Kidney epithelial cell (primary cell): Measurements from ENCODE around the gene TTPAL. TPM values are rescaled to one million over a fixed set of nuclear protein-coding genes. Genes with fewer than 3 reads are reported as not detected.

ENCODE experiments used
- DNase-seq: peaks from one replicate; pipeline ENCODE4 v3.0.0-alpha.2; 2010; ENCODE audit warnings: low read depth
- H3K27me3 ChIP-seq: 2 replicates; pipeline ENCODE4 v1.6.0; 2011; ENCODE audit warnings: low read length; ENCODE audit not compliant: control insufficient read depth, insufficient read depth
- H3K36me3 ChIP-seq: 2 replicates; pipeline ENCODE4 v1.5.1; 2011; ENCODE audit warnings: low read length; ENCODE audit not compliant: control insufficient read depth, insufficient read depth
- H3K4me3 ChIP-seq: 2 replicates; pipeline ENCODE4 v1.5.1; 2011; ENCODE audit warnings: low read depth, mild to moderate bottlenecking, control low read depth, low read length
- CTCF ChIP-seq: IDR thresholded peaks from 2 replicates; pipeline ENCODE4 v1.5.1; 2011; ENCODE audit warnings: mild to moderate bottlenecking, moderate library complexity, low read length, control low read depth, inconsistent platforms; ENCODE audit not compliant: insufficient read depth, poor library complexity, severe bottlenecking
- total RNA-seq: library from RNA; depleted of rRNA; stranded (reverse); fragments of >200 nt; gene quantifications from 2 replicates; pipeline ENCODE4 v1.2.3, GENCODE V29; 2015

TTPAL gene
- total RNA-seq, 1 donor from 2014 or later, result 15.4 TPM

GRCh38 chr20:44522841-44523240, 47.2 kb downstream of the TTPAL start:
- Histone ChIP-seq H3K27me3 (no peaks in the 10 kb centered on the region), H3K4me3 (no peak overlapping the region), H3K36me3 (no peaks in the 10 kb centered on the region)
- no peak for TF ChIP-seq CTCF
- DNase-seq, result no peak

- no peak for DNase-seq
- Histone ChIP-seq H3K27me3 (no peaks in the 10 kb centered on the region), H3K4me3 (no peak overlapping the region), H3K36me3 (no peaks in the 10 kb centered on the region)
- TF ChIP-seq CTCF, result no peak
Measured at GRCh38 chr20:44523746-44524145, 48.1 kb downstream of the TTPAL start.

- no peak for DNase-seq
Measured at GRCh38 chr20:44526129-44526528, 50.5 kb downstream of the TTPAL start.

GRCh38 chr20:44527716-44528199, 52.1 kb downstream of the TTPAL start:
- Histone ChIP-seq H3K27me3 (no peaks in the 10 kb centered on the region), H3K36me3 (no peaks in the 10 kb centered on the region), H3K4me3 (no peak overlapping the region)
- no peak for DNase-seq
- TF ChIP-seq CTCF, result no peak

More at GRCh38 chr20:44526129-44526528, 50.5 kb downstream of the TTPAL start:
- Histone ChIP-seq H3K27me3 (no peaks in the 10 kb centered on the region), H3K36me3 (no peaks in the 10 kb centered on the region), H3K4me3 (no peak overlapping the region)
- no peak for TF ChIP-seq CTCF

GRCh38 chr20:44528309-44528708, 52.6 kb downstream of the TTPAL start:
- H3K27me3 ChIP-seq, result no peaks in the 10 kb centered on the region
- H3K36me3 ChIP-seq, result no peaks in the 10 kb centered on the region
- DNase-seq, result no peak
- no peak overlapping the region for H3K4me3 ChIP-seq
- TF ChIP-seq CTCF, result no peak

- no peak for TF ChIP-seq CTCF
- Histone ChIP-seq H3K4me3 (peak overlapping the region; percentile 82), H3K27me3 (no peaks in the 10 kb centered on the region), H3K36me3 (no peaks in the 10 kb centered on the region)
- no peak for DNase-seq
Measured at GRCh38 chr20:44532259-44532980, 56.7 kb downstream of the TTPAL start.
